OCI-LY3 (cell line): ENCODE results near the gene FIG4.

Experiments used
- CTCF ChIP-seq: fragments of 200-600, 300-600 bp; sonication (generic); IDR thresholded peaks from 2 replicates; pipeline ENCODE4 v1.5.1; 2014; ENCODE audit warnings: antibody characterized with exemption, low read length, low read depth
- EZH2phosphoT487 ChIP-seq: fragments of 200-600 bp; shearing (Covaris generic); IDR thresholded peaks from 2 replicates; pipeline ENCODE4 v1.6.1; 2018; ENCODE audit warnings: antibody characterized with exemption, mixed run types, low read depth

GRCh38 chr6:109821428-109821827, 130.3 kb downstream of the FIG4 start:
- TF ChIP-seq CTCF (no peak), EZH2phosphoT487 (no peak)
